ENCODE results near the gene ZDHHC24.

- TF ChIP-seq POLR2AphosphoS5 (IDR thresholded peaks at IDR 0.05) (no peak), CTCF (IDR thresholded peaks at IDR 0.05; ENCODE audit: poor library complexity, severe bottlenecking) (no peak), TAF1 (IDR thresholded peaks at IDR 0.05; ENCODE audit: low read depth) (no peak), EP300 (conservative IDR thresholded peaks at IDR 0.05; ENCODE audit: poor library complexity, severe bottlenecking) (no peak)
Measured at GRCh38 chr11:66509131-66509561, 36.7 kb downstream of the ZDHHC24 start.
